Ectodermal cell (in vitro differentiated cells): ENCODE results near the gene VANGL2.
A peak's percentile ranks its signal among the peaks of the same experiment; 100 is the strongest.

Experiments
- H3K27ac ChIP-seq: 2 replicates; pipeline ENCODE4 v1.7.0; 2013; ENCODE audit warnings: mild to moderate bottlenecking, low read depth, low read length; ENCODE audit not compliant: insufficient read depth, poor library complexity, severe bottlenecking
- H3K27me3 ChIP-seq: 2 replicates; pipeline ENCODE4 v1.7.0; 2013; ENCODE audit warnings: mild to moderate bottlenecking, low read length; ENCODE audit not compliant: insufficient read depth, control insufficient read depth, poor library complexity, severe bottlenecking
- H3K36me3 ChIP-seq: one replicate; pipeline ENCODE4 v1.7.0; 2013; ENCODE audit warnings: low read length; ENCODE audit not compliant: control insufficient read depth, insufficient read depth
- H3K4me1 ChIP-seq: one replicate; pipeline ENCODE4 v1.7.0; 2013; ENCODE audit warnings: low read length; ENCODE audit not compliant: control insufficient read depth, insufficient read depth
- H3K4me3 ChIP-seq: 2 replicates; pipeline ENCODE4 v1.7.0; 2013; ENCODE audit warnings: low read depth, low read length, control low read depth; ENCODE audit not compliant: insufficient read depth
- H3K9me3 ChIP-seq: 2 replicates; pipeline ENCODE4 v1.7.0; 2013; ENCODE audit warnings: mild to moderate bottlenecking, low read length, moderate library complexity; ENCODE audit not compliant: control insufficient read depth
- WGBS, 2 experiments: methylation state at CpG; one replicate each; pipeline ENCODE4 v1.1.7; 2013; ENCODE audit warnings: missing lambda C conversion rate in 2 of 2; 5-methylcytosine and 5-hydroxymethylcytosine counted together

Gene VANGL2

GRCh38 chr1:160414881-160415280 lies 14.5 kb downstream of the VANGL2 start:
- Histone ChIP-seq H3K27ac (no peak overlapping the region), H3K36me3 (peaks cover 28% of the 10 kb centered on the region), H3K4me1 (peaks cover 55% of the 10 kb centered on the region), H3K9me3 (no peaks in the 10 kb centered on the region), H3K27me3 (no peaks in the 10 kb centered on the region), H3K4me3 (no peak overlapping the region)
- 96 to 97% methylated on average over 2 of the region's 2 CpGs for WGBS, 2 experiments

- 96% methylated on average over 29 of the region's 29 CpGs for WGBS, 2 experiments
- H3K4me3 ChIP-seq = no peak overlapping the region
- H3K36me3 ChIP-seq = peaks cover 37% of the 10 kb centered on the region
These were observed 15.4 kb downstream of the VANGL2 start for GRCh38 chr1:160415696-160416290.

GRCh38 chr1:160416369-160416768 lies 16.0 kb downstream of the VANGL2 start:
- Histone ChIP-seq H3K4me3 (no peak overlapping the region), H3K27ac (no peak overlapping the region), H3K9me3 (no peaks in the 10 kb centered on the region), H3K4me1 (peaks cover 44% of the 10 kb centered on the region), H3K27me3 (no peaks in the 10 kb centered on the region), H3K36me3 (peaks cover 43% of the 10 kb centered on the region)
- WGBS, 2 experiments = 74 to 78% methylated on average over 4 of the region's 4 CpGs

More at GRCh38 chr1:160415696-160416290, 15.4 kb downstream of the VANGL2 start:
- no peaks in the 10 kb centered on the region for H3K9me3 ChIP-seq
- H3K27ac ChIP-seq = peak overlapping the region; percentile 11
- H3K4me1 ChIP-seq = peaks cover 49% of the 10 kb centered on the region
- no peaks in the 10 kb centered on the region for H3K27me3 ChIP-seq

- Histone ChIP-seq H3K36me3 (peaks cover 57% of the 10 kb centered on the region), H3K4me1 (peaks cover 23% of the 10 kb centered on the region), H3K4me3 (no peak overlapping the region), H3K27ac (no peak overlapping the region), H3K27me3 (no peaks in the 10 kb centered on the region), H3K9me3 (no peaks in the 10 kb centered on the region)
- WGBS, 2 experiments = 96% methylated on average over 6 of the region's 6 CpGs
These were observed 18.1 kb downstream of the VANGL2 start for GRCh38 chr1:160418483-160418882.

DNA sequence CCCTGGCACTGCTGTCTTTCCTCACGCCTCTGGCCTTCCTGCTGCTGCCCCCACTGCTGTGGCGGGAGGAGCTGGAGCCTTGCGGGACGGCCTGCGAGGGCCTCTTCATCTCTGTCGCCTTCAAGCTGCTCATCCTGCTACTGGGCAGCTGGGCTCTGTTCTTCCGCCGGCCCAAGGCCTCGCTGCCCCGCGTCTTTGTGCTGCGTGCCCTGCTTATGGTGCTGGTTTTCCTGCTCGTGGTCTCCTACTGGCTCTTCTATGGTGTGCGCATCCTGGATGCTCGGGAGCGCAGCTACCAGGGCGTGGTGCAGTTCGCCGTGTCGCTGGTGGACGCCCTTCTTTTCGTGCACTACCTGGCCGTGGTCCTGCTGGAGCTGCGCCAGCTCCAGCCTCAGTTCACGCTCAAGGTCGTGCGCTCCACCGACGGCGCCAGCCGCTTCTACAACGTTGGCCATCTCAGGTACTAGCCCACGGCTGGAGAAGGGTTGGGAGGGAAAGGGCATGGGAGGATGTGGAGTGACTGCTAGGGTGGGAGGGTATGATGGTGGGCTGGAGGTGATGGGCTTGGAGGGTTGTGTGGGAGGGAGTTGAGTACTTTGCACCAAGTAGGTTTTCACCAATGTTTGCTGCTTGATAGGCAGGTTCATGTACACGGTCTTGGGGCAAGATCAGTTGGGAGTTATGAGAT lies 18.9 kb downstream of the VANGL2 start:
- 97 to 98% methylated on average over 34 of the region's 34 CpGs for WGBS, 2 experiments
- Histone ChIP-seq H3K4me3 (no peak overlapping the region), H3K4me1 (peaks cover 15% of the 10 kb centered on the region), H3K27me3 (no peaks in the 10 kb centered on the region), H3K27ac (no peak overlapping the region), H3K36me3 (peaks cover 65% of the 10 kb centered on the region), H3K9me3 (no peaks in the 10 kb centered on the region)

DNA sequence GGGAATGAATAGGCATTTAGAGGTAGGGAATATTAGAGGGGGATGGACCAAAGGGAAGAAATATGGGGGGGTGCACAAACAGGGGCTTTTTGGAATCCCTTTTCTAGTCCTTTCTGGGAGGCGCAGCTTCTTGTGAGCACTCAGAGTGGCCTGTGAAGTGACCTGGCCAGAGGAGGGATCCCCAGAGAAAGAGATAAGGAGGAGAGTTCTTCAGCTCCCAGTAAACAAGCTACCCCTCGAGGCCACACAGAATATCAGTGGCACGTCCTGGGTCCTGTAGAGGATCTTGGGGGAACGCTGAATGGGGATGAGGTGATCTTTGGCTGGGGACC lies 19.4 kb downstream of the VANGL2 start:
- Histone ChIP-seq H3K9me3 (no peaks in the 10 kb centered on the region), H3K27ac (no peak overlapping the region)
- 95 to 97% methylated on average over 4 of the region's 4 CpGs for WGBS, 2 experiments

DNA sequence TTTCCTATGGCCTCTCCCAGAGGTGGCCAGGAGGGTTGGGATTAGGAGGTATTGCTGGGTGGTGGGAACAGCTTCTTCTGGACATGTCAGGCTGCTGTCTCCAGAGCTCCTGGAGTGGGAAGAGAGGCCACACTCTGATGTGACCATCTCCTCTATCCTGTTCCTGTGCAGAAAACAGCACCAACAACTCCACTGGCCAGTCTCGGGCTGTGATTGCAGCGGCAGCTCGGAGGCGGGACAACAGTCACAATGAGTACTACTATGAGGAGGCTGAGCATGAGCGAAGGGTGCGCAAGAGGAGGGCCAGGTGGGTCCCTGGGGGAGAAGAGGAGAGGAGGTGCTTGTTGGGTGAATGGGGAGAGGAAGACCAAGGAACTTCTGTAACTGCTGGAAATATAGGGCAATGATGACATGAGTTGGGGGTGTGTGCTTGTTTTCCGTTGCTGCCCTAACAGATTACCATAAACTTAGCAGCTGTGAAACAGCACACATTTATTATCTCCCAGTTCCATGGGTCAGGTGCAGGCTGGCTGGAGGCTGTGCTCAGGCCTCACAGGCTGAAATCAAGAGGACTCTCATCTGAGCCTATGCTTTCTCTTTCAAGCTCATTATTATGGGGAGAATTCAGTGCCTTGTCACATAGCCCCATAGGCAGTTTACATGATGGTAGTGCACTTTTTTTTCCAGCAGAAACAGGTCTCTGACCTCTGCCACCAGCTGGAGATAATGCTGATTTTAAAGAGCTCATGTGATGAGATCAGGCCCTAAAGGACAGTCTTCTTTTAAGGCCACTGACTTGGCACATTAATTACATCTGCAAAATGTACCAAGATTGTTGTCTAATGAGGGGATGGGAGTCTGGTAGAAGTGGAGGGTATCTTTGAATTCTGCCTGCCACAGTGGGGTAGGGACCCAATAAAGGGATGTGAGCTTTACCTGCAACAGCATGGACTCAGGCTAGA lies 20.8 kb downstream of the VANGL2 start:
- no peak overlapping the region for H3K4me3 ChIP-seq
- no peak overlapping the region for H3K27ac ChIP-seq
- no peaks in the 10 kb centered on the region for H3K9me3 ChIP-seq
- H3K36me3 ChIP-seq = peaks cover 79% of the 10 kb centered on the region
- no peaks in the 10 kb centered on the region for H3K27me3 ChIP-seq
- 95 to 97% methylated on average over 7 of the region's 7 CpGs for whole genome bisulfite sequencing, 2 experiments
- H3K4me1 ChIP-seq = no peaks in the 10 kb centered on the region

More for the DNA sequence above, 19.4 kb downstream of the VANGL2 start:
- Histone ChIP-seq H3K4me3 (no peak overlapping the region), H3K27me3 (no peaks in the 10 kb centered on the region), H3K4me1 (peaks cover 12% of the 10 kb centered on the region), H3K36me3 (peaks cover 70% of the 10 kb centered on the region)

DNA sequence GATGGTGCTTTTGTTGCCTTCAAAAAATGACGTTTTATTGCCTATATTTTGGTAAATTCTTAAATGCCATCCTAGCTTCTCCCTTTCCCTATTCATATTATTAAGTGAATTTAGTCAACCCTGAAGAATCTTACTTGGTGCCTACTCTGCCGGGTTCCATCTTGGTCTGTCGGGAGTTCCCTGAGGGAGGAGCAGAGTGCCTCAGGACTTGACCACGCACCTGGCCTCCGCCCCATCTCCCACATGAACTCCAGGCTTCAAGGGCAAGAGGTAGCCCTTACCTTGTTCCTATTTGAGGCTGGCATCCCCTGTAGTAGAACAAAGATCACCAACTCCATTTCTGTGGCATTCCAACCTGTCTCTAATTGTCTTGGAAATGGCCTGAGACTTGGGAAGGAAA lies 21.5 kb downstream of the VANGL2 start:
- H3K9me3 ChIP-seq = no peaks in the 10 kb centered on the region
- H3K27ac ChIP-seq = no peak overlapping the region
- H3K4me1 ChIP-seq = no peaks in the 10 kb centered on the region
- peaks cover 79% of the 10 kb centered on the region for H3K36me3 ChIP-seq
- H3K27me3 ChIP-seq = no peaks in the 10 kb centered on the region
- 94 to 98% methylated on average over 5 of the region's 5 CpGs for WGBS, 2 experiments
- no peak overlapping the region for H3K4me3 ChIP-seq

DNA sequence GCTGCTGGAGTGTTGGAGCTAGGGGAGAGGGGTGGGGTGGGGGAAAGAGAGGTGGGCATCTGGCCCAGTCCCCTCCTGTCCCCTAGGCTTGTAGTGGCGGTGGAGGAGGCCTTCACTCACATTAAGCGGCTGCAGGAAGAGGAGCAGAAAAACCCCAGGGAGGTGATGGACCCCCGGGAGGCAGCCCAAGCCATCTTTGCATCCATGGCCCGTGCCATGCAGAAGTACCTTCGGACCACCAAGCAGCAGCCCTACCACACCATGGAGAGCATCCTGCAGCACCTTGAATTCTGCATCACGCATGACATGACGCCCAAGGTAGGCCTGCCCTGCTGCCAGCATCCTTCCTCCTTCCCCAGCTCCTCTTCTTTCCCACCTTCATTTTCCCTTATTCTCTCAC lies 23.6 kb downstream of the VANGL2 start:
- Histone ChIP-seq H3K27me3 (no peaks in the 10 kb centered on the region), H3K9me3 (no peaks in the 10 kb centered on the region), H3K27ac (no peak overlapping the region), H3K4me1 (no peaks in the 10 kb centered on the region), H3K4me3 (no peak overlapping the region), H3K36me3 (peaks cover 70% of the 10 kb centered on the region)
- WGBS, 2 experiments = 94 to 97% methylated on average over 7 of the region's 7 CpGs

GRCh38 chr1:160425847-160426246 lies 25.5 kb downstream of the VANGL2 start:
- Histone ChIP-seq H3K9me3 (no peaks in the 10 kb centered on the region), H3K27ac (no peak overlapping the region), H3K27me3 (no peaks in the 10 kb centered on the region), H3K4me3 (no peak overlapping the region), H3K4me1 (no peaks in the 10 kb centered on the region), H3K36me3 (peaks cover 52% of the 10 kb centered on the region)
- WGBS, 2 experiments = 93 to 94% methylated on average over 5 of the region's 5 CpGs
